Breast epithelium (tissue), 3 donors: ENCODE results near the gene ELOVL5.

ENCODE experiments used
- POLR2A ChIP-seq: fragments of 450-650 bp; IDR thresholded peaks from one replicate; pipeline ENCODE4 v1.6.1; 2016; ENCODE audit warnings: antibody characterized with exemption, mild to moderate bottlenecking, moderate library complexity
- POLR2AphosphoS5 ChIP-seq, 3 donors: sonication (generic); formaldehyde crosslinking; IDR thresholded peaks; one replicate each; pipeline ENCODE4 v1.6.1; 2017; ENCODE audit warnings: antibody characterized with exemption in 3 of 3
- TF ChIP-seq, protein P1 (sequence below), 3 donors: fragments of 450-650 bp; IDR thresholded peaks; one replicate each; pipeline ENCODE4 v1.5.1; 2016 to 2017; ENCODE audit warnings: antibody characterized with exemption in 3 of 3, mild to moderate bottlenecking in 3 of 3, moderate library complexity in 3 of 3

DNA sequence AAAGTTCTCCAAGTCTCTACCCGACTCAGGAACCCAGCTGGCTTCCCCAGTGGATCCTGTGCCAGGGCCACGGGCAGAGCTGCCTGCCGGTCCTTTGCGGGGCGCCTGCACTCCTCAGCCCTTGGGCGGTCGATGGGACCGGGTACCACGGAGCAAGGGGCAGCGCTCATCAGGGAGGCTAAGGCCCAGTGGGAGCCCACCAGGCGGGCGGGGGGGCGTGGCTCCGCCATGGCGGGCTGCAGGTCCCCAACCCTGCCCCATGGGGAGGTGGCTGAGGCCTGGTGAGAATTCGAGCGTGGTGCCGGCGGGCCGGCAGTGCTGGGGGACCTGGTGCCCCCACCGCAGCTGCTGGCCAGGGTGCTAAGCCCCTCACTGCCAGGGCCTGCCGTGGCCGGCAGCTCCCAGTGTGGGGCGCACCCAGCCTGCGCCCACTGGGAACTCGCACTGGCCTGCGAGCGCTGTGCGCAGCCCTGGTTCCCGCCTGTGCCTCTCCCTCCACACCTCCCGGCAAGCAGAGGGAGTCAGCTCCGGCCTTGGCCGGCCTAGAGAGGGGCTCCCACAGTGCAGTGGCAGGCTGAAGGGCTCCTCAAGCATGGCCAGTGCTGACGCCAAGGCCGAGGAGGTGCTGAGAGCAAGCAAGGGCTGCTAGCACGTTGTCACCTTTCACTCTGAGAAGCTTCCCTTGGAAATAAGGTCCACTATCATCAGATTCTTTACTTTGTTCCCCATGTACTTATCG is 14.8 kb upstream of the ELOVL5 start:
- TF ChIP-seq, protein P1, sequence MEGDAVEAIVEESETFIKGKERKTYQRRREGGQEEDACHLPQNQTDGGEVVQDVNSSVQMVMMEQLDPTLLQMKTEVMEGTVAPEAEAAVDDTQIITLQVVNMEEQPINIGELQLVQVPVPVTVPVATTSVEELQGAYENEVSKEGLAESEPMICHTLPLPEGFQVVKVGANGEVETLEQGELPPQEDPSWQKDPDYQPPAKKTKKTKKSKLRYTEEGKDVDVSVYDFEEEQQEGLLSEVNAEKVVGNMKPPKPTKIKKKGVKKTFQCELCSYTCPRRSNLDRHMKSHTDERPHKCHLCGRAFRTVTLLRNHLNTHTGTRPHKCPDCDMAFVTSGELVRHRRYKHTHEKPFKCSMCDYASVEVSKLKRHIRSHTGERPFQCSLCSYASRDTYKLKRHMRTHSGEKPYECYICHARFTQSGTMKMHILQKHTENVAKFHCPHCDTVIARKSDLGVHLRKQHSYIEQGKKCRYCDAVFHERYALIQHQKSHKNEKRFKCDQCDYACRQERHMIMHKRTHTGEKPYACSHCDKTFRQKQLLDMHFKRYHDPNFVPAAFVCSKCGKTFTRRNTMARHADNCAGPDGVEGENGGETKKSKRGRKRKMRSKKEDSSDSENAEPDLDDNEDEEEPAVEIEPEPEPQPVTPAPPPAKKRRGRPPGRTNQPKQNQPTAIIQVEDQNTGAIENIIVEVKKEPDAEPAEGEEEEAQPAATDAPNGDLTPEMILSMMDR (IDR thresholded peaks at IDR 0.05) = no peak
- no peak for TF ChIP-seq POLR2A
- no peak for TF ChIP-seq POLR2AphosphoS5 (IDR thresholded peaks at IDR 0.05)
